Measurements from ENCODE around the gene OAS3.
"Not testable (repeated sequence)": the region's sequence is repeated elsewhere in the genome, so short reads cannot be mapped to it uniquely, and the experiment has no call there.

The OAS3 gene

GRCh38 chr12:112986291-112986800, 48.1 kb downstream of the OAS3 start:
- Histone ChIP-seq H3K27me3 (ENCODE audit: insufficient read depth, low read depth) (no peaks in the 10 kb centered on the region), H3K4me2 (no peak overlapping the region), H3K4me3 (IDR thresholded peaks at IDR 0.05; ENCODE audit: insufficient read depth, low read depth, low read length) (no peak overlapping the region), H3K36me3 (ENCODE audit: insufficient read depth) (no peaks in the 10 kb centered on the region), H3K27ac (no peak overlapping the region), H3K9ac (no peak overlapping the region), H3K79me2 (ENCODE audit: insufficient read depth, low read depth) (no peaks in the 10 kb centered on the region), H4K20me1 (ENCODE audit: insufficient read depth) (no peaks in the 10 kb centered on the region), H3K4me1 (ENCODE audit: low read depth, poor library complexity, severe bottlenecking) (peaks cover 8% of the 10 kb centered on the region), H2AFZ (ENCODE audit: low read depth) (no peak overlapping the region)
- TF ChIP-seq CTCF (conservative IDR thresholded peaks at IDR 0.05; ENCODE audit: low read depth, low read length): no peak

DNA sequence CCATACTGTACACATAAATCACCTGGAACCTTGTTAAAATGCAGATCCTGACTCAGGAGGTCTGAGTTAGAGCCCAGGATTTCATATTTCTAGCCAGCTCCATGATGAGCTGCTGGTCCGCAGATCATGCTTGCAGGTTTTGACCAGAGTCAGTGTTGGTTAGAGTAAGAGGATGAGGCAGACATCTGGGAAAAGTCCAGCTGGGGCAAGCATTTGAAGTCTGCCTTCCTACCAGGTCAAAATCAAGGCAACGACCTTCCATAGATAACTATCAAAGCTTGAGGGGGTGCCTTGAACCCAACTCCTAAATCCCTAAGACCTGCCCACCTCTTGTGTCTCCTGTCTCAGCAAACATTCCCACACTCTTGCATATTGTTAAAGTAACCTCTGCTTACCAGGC, 49.3 kb downstream of the OAS3 start:
- H4K20me1 ChIP-seq (ENCODE audit: insufficient read depth): no peaks in the 10 kb centered on the region
- H3K4me3 ChIP-seq (IDR thresholded peaks at IDR 0.05; ENCODE audit: insufficient read depth, low read depth, low read length): no peak overlapping the region
- H3K4me1 ChIP-seq (ENCODE audit: low read depth, poor library complexity, severe bottlenecking): peaks cover 8% of the 10 kb centered on the region
- no peak overlapping the region for H3K27ac ChIP-seq
- H3K4me2 ChIP-seq: no peak overlapping the region
- no peak overlapping the region for H3K9ac ChIP-seq
- no peaks in the 10 kb centered on the region for H3K36me3 ChIP-seq (ENCODE audit: insufficient read depth)
- H3K79me2 ChIP-seq (ENCODE audit: insufficient read depth, low read depth): no peaks in the 10 kb centered on the region
- no peak overlapping the region for H2AFZ ChIP-seq (ENCODE audit: low read depth)
- TF ChIP-seq CTCF (conservative IDR thresholded peaks at IDR 0.05; ENCODE audit: low read depth, low read length): no peak
- H3K27me3 ChIP-seq (ENCODE audit: insufficient read depth, low read depth): no peaks in the 10 kb centered on the region

DNA sequence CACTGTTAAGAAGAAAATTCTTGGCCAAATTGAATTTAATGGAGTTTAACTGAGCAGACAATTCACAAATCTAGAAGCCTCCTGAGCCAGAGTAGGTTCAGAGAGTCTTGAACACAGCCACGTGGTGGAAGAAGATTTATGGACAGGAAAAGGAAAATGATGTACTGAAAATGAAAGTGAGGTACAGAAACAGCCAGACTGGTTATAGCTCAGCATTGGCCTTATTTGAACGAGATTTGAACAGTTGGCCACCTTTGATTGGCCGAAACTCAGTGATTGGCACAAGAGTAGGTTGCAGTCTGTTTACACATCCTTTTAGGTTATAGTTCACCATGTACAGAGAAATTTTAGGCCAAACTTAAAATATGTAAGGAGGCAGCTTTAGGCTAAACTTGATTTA, 50.0 kb downstream of the OAS3 start:
- Histone ChIP-seq H3K9ac (no peak overlapping the region), H3K4me3 (IDR thresholded peaks at IDR 0.05; ENCODE audit: insufficient read depth, low read depth, low read length) (no peak overlapping the region), H3K4me1 (ENCODE audit: low read depth, poor library complexity, severe bottlenecking) (peaks cover 8% of the 10 kb centered on the region), H3K36me3 (ENCODE audit: insufficient read depth) (no peaks in the 10 kb centered on the region), H3K27ac (no peak overlapping the region), H4K20me1 (ENCODE audit: insufficient read depth) (no peaks in the 10 kb centered on the region), H3K27me3 (ENCODE audit: insufficient read depth, low read depth) (no peaks in the 10 kb centered on the region), H3K79me2 (ENCODE audit: insufficient read depth, low read depth) (no peaks in the 10 kb centered on the region), H2AFZ (ENCODE audit: low read depth) (peak overlapping the region; percentile 18; the same call in 1 of the 2 replicates), H3K4me2 (no peak overlapping the region)
- no peak for TF ChIP-seq CTCF (conservative IDR thresholded peaks at IDR 0.05; ENCODE audit: low read depth, low read length)

DNA sequence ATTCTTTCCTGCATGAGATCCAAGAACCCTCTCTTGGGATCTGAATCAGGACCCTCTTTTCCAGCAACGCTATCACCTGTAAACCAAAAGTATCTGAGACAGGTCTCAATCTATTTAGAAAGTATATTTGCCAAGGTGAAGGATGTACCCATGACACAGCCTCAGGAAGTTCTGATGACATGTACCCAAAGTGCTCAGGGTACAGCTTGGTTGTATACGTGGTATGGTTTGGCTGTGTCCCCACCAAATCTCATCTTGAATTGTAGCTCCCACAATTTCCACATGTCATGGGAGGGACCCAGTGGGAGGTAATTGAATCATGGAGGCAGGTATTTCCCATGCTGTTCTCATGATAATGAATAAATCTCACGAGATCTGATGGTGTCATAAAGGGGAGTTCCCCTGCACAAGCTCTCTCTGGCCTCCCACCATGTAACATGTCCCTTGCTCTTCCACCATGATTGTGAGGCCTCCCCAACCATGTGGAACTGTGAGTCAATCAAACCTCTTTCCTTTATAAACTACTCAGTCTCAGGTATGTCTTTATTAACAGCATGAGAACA, 50.6 kb downstream of the OAS3 start:
- not testable (repeated sequence) for H3K27me3 ChIP-seq (ENCODE audit: insufficient read depth, low read depth); H2AFZ ChIP-seq (ENCODE audit: low read depth); H3K27ac ChIP-seq; H3K36me3 ChIP-seq (ENCODE audit: insufficient read depth); H3K4me1 ChIP-seq (ENCODE audit: low read depth, poor library complexity, severe bottlenecking); H3K79me2 ChIP-seq (ENCODE audit: insufficient read depth, low read depth); H4K20me1 ChIP-seq (ENCODE audit: insufficient read depth); H3K4me2 ChIP-seq; H3K4me3 ChIP-seq (IDR thresholded peaks at IDR 0.05; ENCODE audit: insufficient read depth, low read depth, low read length); H3K9ac ChIP-seq

GRCh38 chr12:112989806-112990205, 51.5 kb downstream of the OAS3 start:
- Histone ChIP-seq H3K27me3 (ENCODE audit: insufficient read depth, low read depth) (no peaks in the 10 kb centered on the region), H3K4me2 (no peak overlapping the region), H4K20me1 (ENCODE audit: insufficient read depth) (no peaks in the 10 kb centered on the region), H3K79me2 (ENCODE audit: insufficient read depth, low read depth) (no peaks in the 10 kb centered on the region), H3K9ac (no peak overlapping the region), H3K36me3 (ENCODE audit: insufficient read depth) (no peaks in the 10 kb centered on the region), H3K4me1 (ENCODE audit: low read depth, poor library complexity, severe bottlenecking) (peaks cover 8% of the 10 kb centered on the region), H3K27ac (no peak overlapping the region), H3K4me3 (IDR thresholded peaks at IDR 0.05; ENCODE audit: insufficient read depth, low read depth, low read length) (no peak overlapping the region), H2AFZ (ENCODE audit: low read depth) (no peak overlapping the region)
- no peak for TF ChIP-seq CTCF (conservative IDR thresholded peaks at IDR 0.05; ENCODE audit: low read depth, low read length)

Data from KMS-11 (cell line).